DOHH2 (cell line): ENCODE measurements around the gene KIT.

Experiments
- H3F3A ChIP-seq: fragments of 200-600 bp; sonication (generic), shearing (Covaris generic); 2 replicates; pipeline ENCODE4 v1.6.0; 2016; ENCODE audit warnings: antibody characterized with exemption, mild to moderate bottlenecking; ENCODE audit not compliant: control insufficient read depth, insufficient read depth
- H3K27ac ChIP-seq: fragments of 200-600 bp; sonication (generic); 2 replicates; pipeline ENCODE4 v1.5.1; 2014; ENCODE audit warnings: low read depth, mild to moderate bottlenecking, low read length, moderate library complexity
- H3K27me3 ChIP-seq: fragments of 200-600 bp; sonication (generic); 2 replicates; pipeline ENCODE4 v1.6.1; 2014; ENCODE audit warnings: mild to moderate bottlenecking, low read length, mixed read lengths; ENCODE audit not compliant: control insufficient read depth
- H3K36me3 ChIP-seq: fragments of 200-600 bp; sonication (generic); 2 replicates; pipeline ENCODE4 v1.6.1; 2014; ENCODE audit warnings: mild to moderate bottlenecking, low read length, moderate library complexity, mixed read lengths; ENCODE audit not compliant: control insufficient read depth
- H3K4me1 ChIP-seq: fragments of 200-600 bp; sonication (generic); 2 replicates; pipeline ENCODE4 v1.6.1; 2014; ENCODE audit warnings: mild to moderate bottlenecking, low read length, mixed read lengths; ENCODE audit not compliant: control insufficient read depth
- H3K4me2 ChIP-seq: fragments of 200-600 bp; sonication (generic); 2 replicates; pipeline ENCODE4 v1.6.0; 2014; ENCODE audit warnings: mild to moderate bottlenecking, low read length, moderate library complexity
- H3K4me3 ChIP-seq: fragments of 200-600 bp; sonication (generic); 2 replicates; pipeline ENCODE4 v1.5.1; 2014; ENCODE audit warnings: mild to moderate bottlenecking, low read length, mixed read lengths
- H3K79me2 ChIP-seq: fragments of 200-600 bp; sonication (generic); 2 replicates; pipeline ENCODE4 v1.6.1; 2014; ENCODE audit warnings: mild to moderate bottlenecking, low read length, mixed read lengths; ENCODE audit not compliant: control insufficient read depth
- H3K9me2 ChIP-seq: fragments of 200-600 bp; sonication (generic); replicated peaks from 2 replicates; pipeline ENCODE4 v1.6.1; 2014; ENCODE audit warnings: mild to moderate bottlenecking, low read length, mixed read lengths; ENCODE audit not compliant: control insufficient read depth
- H3K9me3 ChIP-seq: fragments of 200-600 bp; sonication (generic); 2 replicates; pipeline ENCODE4 v1.6.1; 2014; ENCODE audit warnings: antibody characterized with exemption, low read length, mixed read lengths; ENCODE audit not compliant: control insufficient read depth, insufficient read depth
- H4K20me1 ChIP-seq: fragments of 200-600 bp; sonication (generic); 2 replicates; pipeline ENCODE4 v1.6.0; 2014; ENCODE audit warnings: low read depth, mild to moderate bottlenecking, antibody characterized with exemption, low read length, moderate library complexity; ENCODE audit not compliant: control insufficient read depth, insufficient read depth
- CTCF ChIP-seq: fragments of 200-600 bp; sonication (generic); IDR thresholded peaks from one replicate; pipeline ENCODE4 v1.5.1; 2014; ENCODE audit warnings: antibody characterized with exemption, mild to moderate bottlenecking, low read depth, low read length; ENCODE audit not compliant: poor library complexity, severe bottlenecking
- EZH2phosphoT487 ChIP-seq: fragments of 200-600 bp; sonication (generic); IDR thresholded peaks from 2 replicates; pipeline ENCODE4 v1.6.1; 2017; ENCODE audit warnings: borderline replicate concordance, mild to moderate bottlenecking, antibody characterized with exemption, low read length, moderate library complexity, mixed read lengths

Gene KIT

GRCh38 chr4:54658252-54659093 is 716 bp downstream of the KIT start:
- no peak overlapping the region for H3K4me3 ChIP-seq
- H3F3A ChIP-seq: no peaks in the 10 kb centered on the region
- H4K20me1 ChIP-seq: no peaks in the 10 kb centered on the region
- peaks cover 3% of the 10 kb centered on the region; the same call in 1 of the 2 replicates for H3K27me3 ChIP-seq
- H3K9me3 ChIP-seq: no peaks in the 10 kb centered on the region; the same call in 1 of the 2 replicates
- H3K9me2 ChIP-seq: no peaks in the 10 kb centered on the region
- no peaks in the 10 kb centered on the region for H3K36me3 ChIP-seq
- no peak overlapping the region for H3K4me2 ChIP-seq
- no peaks in the 10 kb centered on the region for H3K4me1 ChIP-seq
- H3K27ac ChIP-seq: no peak overlapping the region
- no peak for TF ChIP-seq EZH2phosphoT487
- no peak for TF ChIP-seq CTCF
- H3K79me2 ChIP-seq: no peaks in the 10 kb centered on the region

- Histone ChIP-seq H3K4me2 (no peak overlapping the region), H3K4me3 (no peak overlapping the region), H3K9me2 (no peaks in the 10 kb centered on the region), H3K36me3 (no peaks in the 10 kb centered on the region), H3F3A (no peaks in the 10 kb centered on the region), H3K27me3 (no peaks in the 10 kb centered on the region; the same call in 1 of the 2 replicates), H3K4me1 (no peaks in the 10 kb centered on the region), H4K20me1 (no peaks in the 10 kb centered on the region), H3K79me2 (no peaks in the 10 kb centered on the region), H3K9me3 (no peaks in the 10 kb centered on the region; the same call in 1 of the 2 replicates), H3K27ac (no peak overlapping the region)
- TF ChIP-seq EZH2phosphoT487 (no peak), CTCF (no peak)
These were observed 1.6 kb downstream of the KIT start for GRCh38 chr4:54659313-54659712.

GRCh38 chr4:54659749-54660535 is 2.2 kb downstream of the KIT start:
- H3K36me3 ChIP-seq: no peaks in the 10 kb centered on the region
- no peaks in the 10 kb centered on the region for H3F3A ChIP-seq
- no peak overlapping the region for H3K4me2 ChIP-seq
- no peaks in the 10 kb centered on the region for H3K9me2 ChIP-seq
- no peaks in the 10 kb centered on the region for H3K4me1 ChIP-seq
- no peak for TF ChIP-seq EZH2phosphoT487
- no peaks in the 10 kb centered on the region; the same call in 1 of the 2 replicates for H3K27me3 ChIP-seq
- no peaks in the 10 kb centered on the region; the same call in 1 of the 2 replicates for H3K9me3 ChIP-seq
- H3K4me3 ChIP-seq: no peak overlapping the region
- no peaks in the 10 kb centered on the region for H4K20me1 ChIP-seq
- no peaks in the 10 kb centered on the region for H3K79me2 ChIP-seq
- H3K27ac ChIP-seq: no peak overlapping the region

GRCh38 chr4:54660591-54660990 is 2.8 kb downstream of the KIT start:
- Histone ChIP-seq H3K79me2 (no peaks in the 10 kb centered on the region), H3K9me2 (no peaks in the 10 kb centered on the region), H3K27me3 (no peaks in the 10 kb centered on the region; the same call in 1 of the 2 replicates), H3K4me2 (no peak overlapping the region), H3K4me3 (no peak overlapping the region), H4K20me1 (no peaks in the 10 kb centered on the region), H3K27ac (no peak overlapping the region), H3K36me3 (no peaks in the 10 kb centered on the region), H3K4me1 (no peaks in the 10 kb centered on the region), H3K9me3 (no peaks in the 10 kb centered on the region; the same call in 1 of the 2 replicates), H3F3A (no peaks in the 10 kb centered on the region)
- TF ChIP-seq EZH2phosphoT487 (no peak), CTCF (no peak)
